ENCODE measurements around the gene ARMC10. TPM values are rescaled to one million over a fixed set of nuclear protein-coding genes. Genes with fewer than 3 reads are reported as not detected.

ARMC10 gene
- total and polyA plus RNA-seq, 4 donors = 14.6 to 20.1 (median 18.8) TPM

DNA sequence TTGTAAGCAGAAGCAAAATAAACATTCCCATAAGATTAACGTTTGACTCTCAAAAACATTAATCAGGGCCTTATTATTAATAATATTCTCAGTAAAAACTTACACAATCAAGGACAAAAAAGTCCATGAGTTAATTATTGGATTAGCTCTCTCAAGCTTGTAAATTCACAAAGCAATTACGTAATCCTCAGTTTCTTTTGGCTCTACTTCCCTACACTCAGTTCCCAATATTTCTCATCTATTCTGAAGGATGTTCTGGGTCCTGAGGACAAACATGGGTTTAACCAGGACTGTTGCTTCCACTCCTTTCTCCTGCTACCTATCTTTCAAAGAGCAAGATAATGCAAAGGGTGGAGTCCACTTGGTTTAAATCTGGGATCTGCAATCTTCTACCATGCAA, 15.5 kb upstream of the ARMC10 start:
- Histone ChIP-seq H3K36me3 (ENCODE audit: control insufficient read depth in 4 of 4, insufficient read depth in 3 of 4, low read depth in 1 of 4, low read length in 3 of 4) (no peaks in the 10 kb centered on the region), H3K4me1 (ENCODE audit: control insufficient read depth in 4 of 4, insufficient read depth in 4 of 4, low read length in 3 of 4) (peaks cover 0 to 6% (median under 1%) of the 10 kb centered on the region in 4 donors), H3K9ac (ENCODE audit: low read depth in 1 of 2, low read length in 2 of 2) (no peak overlapping the region), H3K27me3 (ENCODE audit: control insufficient read depth in 4 of 4, insufficient read depth in 4 of 4, low read length in 3 of 4) (no peaks in the 10 kb centered on the region), H3K9me3 (ENCODE audit: control insufficient read depth in 4 of 4, low read length in 3 of 4) (no peaks in the 10 kb centered on the region), H3K4me3 (ENCODE audit: low read depth in 1 of 3, low read length in 3 of 3) (no peak overlapping the region), H3K27ac (ENCODE audit: low read depth in 1 of 2, low read length in 2 of 2) (no peak overlapping the region)
- TF ChIP-seq CTCF (IDR thresholded peaks at IDR 0.05; ENCODE audit: low read depth, low read length, missing input control) (no peak), RXRA (IDR thresholded peaks at IDR 0.05) (no peak), GABPA (IDR thresholded peaks at IDR 0.05 in 1 of 2, conservative IDR thresholded peaks at IDR 0.05 in 1 of 2) (no peak), SP1 (IDR thresholded peaks at IDR 0.05) (no peak)
- no peak for DNase-seq (ENCODE audit: low spot score)
- WGBS = 30% methylated on average over 2 of the region's 2 CpGs

- Histone ChIP-seq H3K9me3 (ENCODE audit: control insufficient read depth in 4 of 4, low read length in 3 of 4) (no peaks in the 10 kb centered on the region), H3K27ac (ENCODE audit: low read depth in 1 of 2, low read length in 2 of 2) (no peak overlapping the region), H3K9ac (ENCODE audit: low read depth in 1 of 2, low read length in 2 of 2) (no peak overlapping the region), H3K4me3 (ENCODE audit: low read depth in 1 of 3, low read length in 3 of 3) (no peak overlapping the region), H3K4me1 (ENCODE audit: control insufficient read depth in 4 of 4, insufficient read depth in 4 of 4, low read length in 3 of 4) (peaks cover 0 to 6% (median under 1%) of the 10 kb centered on the region in 4 donors), H3K36me3 (ENCODE audit: control insufficient read depth in 4 of 4, insufficient read depth in 3 of 4, low read depth in 1 of 4, low read length in 3 of 4) (no peaks in the 10 kb centered on the region), H3K27me3 (ENCODE audit: control insufficient read depth in 4 of 4, insufficient read depth in 4 of 4, low read length in 3 of 4) (no peaks in the 10 kb centered on the region)
- DNase-seq (ENCODE audit: low spot score) = no peak
- whole genome bisulfite sequencing = 94% methylated on average over 3 of the region's 3 CpGs
- TF ChIP-seq, protein P1, sequence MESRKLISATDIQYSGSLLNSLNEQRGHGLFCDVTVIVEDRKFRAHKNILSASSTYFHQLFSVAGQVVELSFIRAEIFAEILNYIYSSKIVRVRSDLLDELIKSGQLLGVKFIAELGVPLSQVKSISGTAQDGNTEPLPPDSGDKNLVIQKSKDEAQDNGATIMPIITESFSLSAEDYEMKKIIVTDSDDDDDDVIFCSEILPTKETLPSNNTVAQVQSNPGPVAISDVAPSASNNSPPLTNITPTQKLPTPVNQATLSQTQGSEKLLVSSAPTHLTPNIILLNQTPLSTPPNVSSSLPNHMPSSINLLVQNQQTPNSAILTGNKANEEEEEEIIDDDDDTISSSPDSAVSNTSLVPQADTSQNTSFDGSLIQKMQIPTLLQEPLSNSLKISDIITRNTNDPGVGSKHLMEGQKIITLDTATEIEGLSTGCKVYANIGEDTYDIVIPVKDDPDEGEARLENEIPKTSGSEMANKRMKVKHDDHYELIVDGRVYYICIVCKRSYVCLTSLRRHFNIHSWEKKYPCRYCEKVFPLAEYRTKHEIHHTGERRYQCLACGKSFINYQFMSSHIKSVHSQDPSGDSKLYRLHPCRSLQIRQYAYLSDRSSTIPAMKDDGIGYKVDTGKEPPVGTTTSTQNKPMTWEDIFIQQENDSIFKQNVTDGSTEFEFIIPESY (IDR thresholded peaks at IDR 0.05) = no peak
- TF ChIP-seq JUND (IDR thresholded peaks at IDR 0.05) = no peak
- TF ChIP-seq, protein P2, sequence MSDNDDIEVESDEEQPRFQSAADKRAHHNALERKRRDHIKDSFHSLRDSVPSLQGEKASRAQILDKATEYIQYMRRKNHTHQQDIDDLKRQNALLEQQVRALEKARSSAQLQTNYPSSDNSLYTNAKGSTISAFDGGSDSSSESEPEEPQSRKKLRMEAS (IDR thresholded peaks at IDR 0.05) = no peak
- TF ChIP-seq, protein P3, sequence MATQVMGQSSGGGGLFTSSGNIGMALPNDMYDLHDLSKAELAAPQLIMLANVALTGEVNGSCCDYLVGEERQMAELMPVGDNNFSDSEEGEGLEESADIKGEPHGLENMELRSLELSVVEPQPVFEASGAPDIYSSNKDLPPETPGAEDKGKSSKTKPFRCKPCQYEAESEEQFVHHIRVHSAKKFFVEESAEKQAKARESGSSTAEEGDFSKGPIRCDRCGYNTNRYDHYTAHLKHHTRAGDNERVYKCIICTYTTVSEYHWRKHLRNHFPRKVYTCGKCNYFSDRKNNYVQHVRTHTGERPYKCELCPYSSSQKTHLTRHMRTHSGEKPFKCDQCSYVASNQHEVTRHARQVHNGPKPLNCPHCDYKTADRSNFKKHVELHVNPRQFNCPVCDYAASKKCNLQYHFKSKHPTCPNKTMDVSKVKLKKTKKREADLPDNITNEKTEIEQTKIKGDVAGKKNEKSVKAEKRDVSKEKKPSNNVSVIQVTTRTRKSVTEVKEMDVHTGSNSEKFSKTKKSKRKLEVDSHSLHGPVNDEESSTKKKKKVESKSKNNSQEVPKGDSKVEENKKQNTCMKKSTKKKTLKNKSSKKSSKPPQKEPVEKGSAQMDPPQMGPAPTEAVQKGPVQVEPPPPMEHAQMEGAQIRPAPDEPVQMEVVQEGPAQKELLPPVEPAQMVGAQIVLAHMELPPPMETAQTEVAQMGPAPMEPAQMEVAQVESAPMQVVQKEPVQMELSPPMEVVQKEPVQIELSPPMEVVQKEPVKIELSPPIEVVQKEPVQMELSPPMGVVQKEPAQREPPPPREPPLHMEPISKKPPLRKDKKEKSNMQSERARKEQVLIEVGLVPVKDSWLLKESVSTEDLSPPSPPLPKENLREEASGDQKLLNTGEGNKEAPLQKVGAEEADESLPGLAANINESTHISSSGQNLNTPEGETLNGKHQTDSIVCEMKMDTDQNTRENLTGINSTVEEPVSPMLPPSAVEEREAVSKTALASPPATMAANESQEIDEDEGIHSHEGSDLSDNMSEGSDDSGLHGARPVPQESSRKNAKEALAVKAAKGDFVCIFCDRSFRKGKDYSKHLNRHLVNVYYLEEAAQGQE (IDR thresholded peaks at IDR 0.05) = no peak
- no peak for TF ChIP-seq SP1 (IDR thresholded peaks at IDR 0.05)
- TF ChIP-seq FOXA2 (IDR thresholded peaks at IDR 0.05) = no peak
- TF ChIP-seq FOXA1 (IDR thresholded peaks at IDR 0.05) = no peak
- TF ChIP-seq YY1 (IDR thresholded peaks at IDR 0.05) = no peak
- no peak for TF ChIP-seq CTCF (IDR thresholded peaks at IDR 0.05; ENCODE audit: low read depth, low read length, missing input control)
- TF ChIP-seq, protein P4, sequence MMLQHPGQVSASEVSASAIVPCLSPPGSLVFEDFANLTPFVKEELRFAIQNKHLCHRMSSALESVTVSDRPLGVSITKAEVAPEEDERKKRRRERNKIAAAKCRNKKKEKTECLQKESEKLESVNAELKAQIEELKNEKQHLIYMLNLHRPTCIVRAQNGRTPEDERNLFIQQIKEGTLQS (IDR thresholded peaks at IDR 0.05) = no peak
- no peak for TF ChIP-seq EGR1 (IDR thresholded peaks at IDR 0.05; ENCODE audit: low read depth in 2 of 2)
- no peak for TF ChIP-seq NR2F2 (IDR thresholded peaks at IDR 0.05)
- TF ChIP-seq RXRA (IDR thresholded peaks at IDR 0.05) = no peak
- no peak for TF ChIP-seq HNF4G (IDR thresholded peaks at IDR 0.05)
- no peak for TF ChIP-seq GABPA (IDR thresholded peaks at IDR 0.05 in 1 of 2, conservative IDR thresholded peaks at IDR 0.05 in 1 of 2)
- TF ChIP-seq RAD21 (IDR thresholded peaks at IDR 0.05) = no peak
- no peak for TF ChIP-seq TAF1 (conservative IDR thresholded peaks at IDR 0.05)
- TF ChIP-seq HNF4A (conservative IDR thresholded peaks at IDR 0.05) = no peak
Measured at GRCh38 chr7:103063895-103064294, 11.0 kb upstream of the ARMC10 start.

Data from liver (tissue), 9 donors.